Measurements from ENCODE around the gene GSTA3. TPM values are rescaled to one million over a fixed set of nuclear protein-coding genes. Genes with fewer than 3 reads are reported as not detected.

Gene GSTA3
- total RNA-seq, 1 donor from 2014 or later = not detected

GRCh38 chr6:52942221-52942620 is 32.7 kb upstream of the GSTA3 start:
- H3K9me3 ChIP-seq = no peaks in the 10 kb centered on the region
- H3K36me3 ChIP-seq = no peaks in the 10 kb centered on the region
- TF ChIP-seq, protein P1, sequence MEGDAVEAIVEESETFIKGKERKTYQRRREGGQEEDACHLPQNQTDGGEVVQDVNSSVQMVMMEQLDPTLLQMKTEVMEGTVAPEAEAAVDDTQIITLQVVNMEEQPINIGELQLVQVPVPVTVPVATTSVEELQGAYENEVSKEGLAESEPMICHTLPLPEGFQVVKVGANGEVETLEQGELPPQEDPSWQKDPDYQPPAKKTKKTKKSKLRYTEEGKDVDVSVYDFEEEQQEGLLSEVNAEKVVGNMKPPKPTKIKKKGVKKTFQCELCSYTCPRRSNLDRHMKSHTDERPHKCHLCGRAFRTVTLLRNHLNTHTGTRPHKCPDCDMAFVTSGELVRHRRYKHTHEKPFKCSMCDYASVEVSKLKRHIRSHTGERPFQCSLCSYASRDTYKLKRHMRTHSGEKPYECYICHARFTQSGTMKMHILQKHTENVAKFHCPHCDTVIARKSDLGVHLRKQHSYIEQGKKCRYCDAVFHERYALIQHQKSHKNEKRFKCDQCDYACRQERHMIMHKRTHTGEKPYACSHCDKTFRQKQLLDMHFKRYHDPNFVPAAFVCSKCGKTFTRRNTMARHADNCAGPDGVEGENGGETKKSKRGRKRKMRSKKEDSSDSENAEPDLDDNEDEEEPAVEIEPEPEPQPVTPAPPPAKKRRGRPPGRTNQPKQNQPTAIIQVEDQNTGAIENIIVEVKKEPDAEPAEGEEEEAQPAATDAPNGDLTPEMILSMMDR (IDR thresholded peaks at IDR 0.05) = no peak
- H3K27me3 ChIP-seq = no peaks in the 10 kb centered on the region
- H3K4me1 ChIP-seq = no peaks in the 10 kb centered on the region
- intact Hi-C loops (cut with DNase I) = no loop called here
- DNase-seq (ENCODE audit: low spot score in 2 of 2) = no peak
- H3K4me3 ChIP-seq = no peak overlapping the region
- H3K27ac ChIP-seq = no peak overlapping the region

DNA sequence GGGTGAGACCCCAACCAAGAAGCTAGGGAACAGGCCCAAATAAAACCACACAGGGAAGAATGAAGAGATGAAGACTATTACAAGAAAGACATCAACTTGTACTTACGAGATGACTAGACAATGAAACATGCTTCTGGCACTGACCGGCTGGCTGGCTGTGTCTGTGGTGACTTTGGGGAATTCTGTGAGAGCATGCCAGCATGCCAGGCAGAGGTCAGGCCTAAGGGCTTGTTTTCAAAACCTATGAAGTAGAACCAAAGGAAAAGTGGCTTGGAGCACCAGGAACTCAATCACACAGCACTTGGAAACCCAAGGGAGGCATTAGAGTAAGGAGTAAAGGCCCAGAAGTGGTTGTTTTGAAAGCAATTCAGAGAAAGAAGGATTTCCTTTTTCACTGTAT is 28.4 kb upstream of the GSTA3 start:
- Histone ChIP-seq H3K4me1 (no peaks in the 10 kb centered on the region), H3K27ac (no peak overlapping the region), H3K27me3 (no peaks in the 10 kb centered on the region), H3K4me3 (no peak overlapping the region), H3K36me3 (no peaks in the 10 kb centered on the region), H3K9me3 (no peaks in the 10 kb centered on the region)
- no peak for DNase-seq (ENCODE audit: low spot score in 2 of 2)
- TF ChIP-seq, protein P1 (IDR thresholded peaks at IDR 0.05) = no peak
- intact Hi-C loops (cut with DNase I) = no loop called here

- H3K27me3 ChIP-seq = no peaks in the 10 kb centered on the region
Observed at GRCh38 chr6:52933778-52934177, 24.3 kb upstream of the GSTA3 start.

GRCh38 chr6:52931351-52931750 is 21.9 kb upstream of the GSTA3 start:
- Histone ChIP-seq H3K36me3 (no peaks in the 10 kb centered on the region), H3K27me3 (no peaks in the 10 kb centered on the region), H3K4me3 (no peak overlapping the region), H3K9me3 (no peaks in the 10 kb centered on the region), H3K4me1 (no peaks in the 10 kb centered on the region), H3K27ac (no peak overlapping the region)
- TF ChIP-seq, protein P1 (IDR thresholded peaks at IDR 0.05) = no peak
- intact Hi-C loops (cut with DNase I) = no loop called here
- DNase-seq (ENCODE audit: low spot score in 2 of 2) = no peak

More at GRCh38 chr6:52933778-52934177, 24.3 kb upstream of the GSTA3 start:
- no peak for DNase-seq (ENCODE audit: low spot score in 2 of 2)
- Histone ChIP-seq H3K4me1 (no peaks in the 10 kb centered on the region), H3K9me3 (no peaks in the 10 kb centered on the region), H3K36me3 (no peaks in the 10 kb centered on the region), H3K27ac (no peak overlapping the region), H3K4me3 (no peak overlapping the region)
- TF ChIP-seq, protein P1 (IDR thresholded peaks at IDR 0.05) = no peak
- intact Hi-C loops (cut with DNase I) = no loop called here

GRCh38 chr6:52929321-52930164 is 20.0 kb upstream of the GSTA3 start:
- intact Hi-C loops (cut with DNase I) = no loop called here
- H3K9me3 ChIP-seq = no peaks in the 10 kb centered on the region
- H3K27me3 ChIP-seq = no peaks in the 10 kb centered on the region
- no peak overlapping the region for H3K4me3 ChIP-seq
- no peak for DNase-seq (ENCODE audit: low spot score in 2 of 2)
- H3K36me3 ChIP-seq = no peaks in the 10 kb centered on the region
- TF ChIP-seq, protein P1 (IDR thresholded peaks at IDR 0.05) = no peak
- no peaks in the 10 kb centered on the region for H3K4me1 ChIP-seq
- no peak overlapping the region for H3K27ac ChIP-seq
